H1 (cell line): Measurements from ENCODE around the gene PLD3. TPM values are rescaled to one million over a fixed set of nuclear protein-coding genes. Genes with fewer than 3 reads are reported as not detected.

ENCODE experiments used
- ASH2L ChIP-seq: fragments of 200-600, 300-600 bp; sonication (generic); IDR thresholded peaks from one replicate; pipeline ENCODE4 v1.7.1; 2017; ENCODE audit warnings: low read length
- BACH1 ChIP-seq: IDR thresholded peaks from 2 replicates; pipeline ENCODE4 v1.6.1; 2012; ENCODE audit warnings: low read length, improper control_type of control experiment
- CREB1 ChIP-seq: IDR thresholded peaks from 2 replicates; pipeline ENCODE4 v1.6.1; 2012; ENCODE audit warnings: inconsistent platforms
- CTCF ChIP-seq, 3 experiments: IDR thresholded peaks; 1 replicate in 2 of 3; 2 replicates in 1 of 3; pipeline versions ENCODE4 v1.5.1 to v1.6.1; 2011; ENCODE audit warnings: low read length in 3 of 3, mild to moderate bottlenecking in 3 of 3, inconsistent platforms in 2 of 3, low read depth in 1 of 3, moderate library complexity in 1 of 3; ENCODE audit not compliant: insufficient read depth in 1 of 3; ENCODE audit errors: control extremely low read depth in 1 of 3
- GABPA ChIP-seq: IDR thresholded peaks from 2 replicates; pipeline ENCODE4 v1.6.1; 2011; ENCODE audit warnings: mild to moderate bottlenecking, low read length, moderate library complexity, borderline replicate concordance; ENCODE audit not compliant: insufficient read depth
- KDM1A ChIP-seq: fragments of 200-600, 300-600 bp; sonication (generic); IDR thresholded peaks from 2 replicates; pipeline ENCODE4 v1.7.1; 2016; ENCODE audit warnings: mild to moderate bottlenecking, low read length, borderline replicate concordance
- KDM4A ChIP-seq: IDR thresholded peaks from one replicate; pipeline ENCODE4 v1.7.1; 2012; ENCODE audit warnings: low read depth, mild to moderate bottlenecking, moderate library complexity, low read length, inconsistent platforms; ENCODE audit not compliant: severe bottlenecking
- MAFK ChIP-seq: IDR thresholded peaks from 2 replicates; pipeline ENCODE4 v1.6.1; 2012; ENCODE audit warnings: low read depth, mild to moderate bottlenecking, improper control_type of control experiment, low read length
- PHF8 ChIP-seq: fragments of 200-600 bp; sonication (generic); conservative IDR thresholded peaks from 2 replicates; pipeline ENCODE4 v1.7.1; 2012; ENCODE audit warnings: low read depth, mild to moderate bottlenecking, inconsistent platforms, low read length, moderate library complexity
- RAD21 ChIP-seq, 2 experiments: IDR thresholded peaks in 1 of 2; conservative IDR thresholded peaks in 1 of 2; 2 replicates each; pipeline ENCODE4 v1.6.1; 2011; ENCODE audit warnings: low read depth in 2 of 2, low read length in 2 of 2, improper control_type of control experiment in 1 of 2, inconsistent platforms in 1 of 2, mild to moderate bottlenecking in 1 of 2, moderate library complexity in 1 of 2
- RNF2 ChIP-seq: fragments of 200-900, 300-1000 bp; sonication (generic); IDR thresholded peaks from 2 replicates; pipeline ENCODE4 v1.7.1; 2016; ENCODE audit warnings: borderline replicate concordance, low read depth, mild to moderate bottlenecking, antibody characterized with exemption, low read length; ENCODE audit not compliant: poor library complexity, severe bottlenecking; ENCODE audit errors: missing control alignments
- SP1 ChIP-seq: IDR thresholded peaks from 2 replicates; pipeline ENCODE4 v1.6.1; 2011; ENCODE audit warnings: low read depth, low read length
- SP4 ChIP-seq: IDR thresholded peaks from 2 replicates; pipeline ENCODE4 v1.6.1; 2012; ENCODE audit warnings: low read length, inconsistent platforms
- TAF1 ChIP-seq: IDR thresholded peaks from 2 replicates; pipeline ENCODE4 v1.6.1; 2011; ENCODE audit warnings: mild to moderate bottlenecking, low read depth, low read length
- TBP ChIP-seq: IDR thresholded peaks from 2 replicates; pipeline ENCODE4 v1.6.1; 2011; ENCODE audit warnings: low read depth, low read length, improper control_type of control experiment
- TCF12 ChIP-seq: IDR thresholded peaks from 2 replicates; pipeline ENCODE4 v1.6.1; 2011; ENCODE audit warnings: low read depth, mild to moderate bottlenecking, low read length
- YY1 ChIP-seq: IDR thresholded peaks from 2 replicates; pipeline ENCODE4 v1.6.1; 2011; ENCODE audit warnings: low read depth, mild to moderate bottlenecking, low read length
- polyA plus RNA-seq, 7 experiments: library from polyadenylated mRNA; depleted of rRNA in 3 of 7; stranded (reverse) in 5 of 7; unstranded in 2 of 7; fragments of >200 nt in 5 of 7; fragments of 200-250 nt in 2 of 7; gene quantifications; 1 replicate in 5 of 7; 2 replicates in 1 of 7; 4 replicates in 1 of 7; pipeline versions ENCODE4 v1.2.1 to v1.2.3, GENCODE V29; 2011 to 2013; ENCODE audit warnings: missing spikeins in 2 of 7, mixed read lengths in 2 of 7
- total RNA-seq: library from RNA; stranded (reverse); fragmentation: NEBNext Ultra II Directional; extraction: Animal tissue kit (Norgen Biotek cat#: 25700); gene quantifications from 2 replicates; pipeline ENCODE4 v1.2.1, GENCODE V29; 2021
- TF ChIP-seq, protein P1 (sequence below): IDR thresholded peaks from 2 replicates; pipeline ENCODE4 v1.6.1; 2011; ENCODE audit warnings: low read depth, mild to moderate bottlenecking, low read length; ENCODE audit not compliant: insufficient read depth
- TF ChIP-seq, protein P2 (sequence below): IDR thresholded peaks from 2 replicates; pipeline ENCODE4 v1.6.1; 2012; ENCODE audit warnings: inconsistent platforms

Gene PLD3
- total and polyA plus RNA-seq, 2 of the 8 experiments (the other 6 are each of a cell fraction or from before 2014, with no cell fraction given), result 180 to 543 TPM

- peak; percentile 65 for TF ChIP-seq KDM4A
- TF ChIP-seq TCF12, result 0 out of 2 replicates have a peak, but pooled peaks have one; percentile 59
- TF ChIP-seq, protein P1, sequence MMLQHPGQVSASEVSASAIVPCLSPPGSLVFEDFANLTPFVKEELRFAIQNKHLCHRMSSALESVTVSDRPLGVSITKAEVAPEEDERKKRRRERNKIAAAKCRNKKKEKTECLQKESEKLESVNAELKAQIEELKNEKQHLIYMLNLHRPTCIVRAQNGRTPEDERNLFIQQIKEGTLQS, result no peak
- TF ChIP-seq TBP, result peak; percentile 85
- no peak for TF ChIP-seq MAFK
- TF ChIP-seq TAF1, result peak; percentile 62
- peak; percentile 50 to 68; a peak in 3 of 4 replicates for TF ChIP-seq RAD21 (IDR thresholded peaks at IDR 0.05 in 1 of 2, conservative IDR thresholded peaks at IDR 0.05 in 1 of 2; ENCODE audit: low read depth in 2 of 2, low read length in 2 of 2)
- peak; percentile 70; the same call in 1 of the 2 replicates for TF ChIP-seq PHF8
- TF ChIP-seq ASH2L, result peak; percentile 83
- TF ChIP-seq SP1, result peak; percentile 69
- TF ChIP-seq BACH1, result 0 out of 2 replicates have a peak, but pooled peaks have one; percentile 34
- TF ChIP-seq YY1, result peak; percentile 37
- 0 out of 2 replicates have a peak, but pooled peaks have one; percentile 48 for TF ChIP-seq CREB1
- TF ChIP-seq RNF2, result no peak
- TF ChIP-seq KDM1A, result 0 out of 2 replicates have a peak, but pooled peaks have one; percentile 15
- TF ChIP-seq, protein P2, sequence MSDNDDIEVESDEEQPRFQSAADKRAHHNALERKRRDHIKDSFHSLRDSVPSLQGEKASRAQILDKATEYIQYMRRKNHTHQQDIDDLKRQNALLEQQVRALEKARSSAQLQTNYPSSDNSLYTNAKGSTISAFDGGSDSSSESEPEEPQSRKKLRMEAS, result peak; percentile 90
- 0 out of 2 replicates have a peak, but pooled peaks have one; percentile 31 for TF ChIP-seq GABPA
- no peak for TF ChIP-seq SP4
- peak; percentile 87 to 93 (median 90) for TF ChIP-seq CTCF (IDR thresholded peaks at IDR 0.05; ENCODE audit: control extremely low read depth in 1 of 3, insufficient read depth in 1 of 3, low read depth in 1 of 3, low read length in 3 of 3)
Observed at GRCh38 chr19:40420766-40421765, 72.6 kb downstream of the PLD3 start (continued).
